Activated CD8-positive, alpha-beta memory T cell treated with anti-CD3 and anti-CD28 coated beads for 1 hour (primary cell): ENCODE data around the gene FAM227A.

Experiments used
- DNase-seq, 2 donors: peaks; one replicate each; pipeline ENCODE4 v3.0.0-alpha.2; 2020; ENCODE audit warnings: low read depth in 1 of 2; ENCODE audit errors: extremely low read depth in 1 of 2

FAM227A gene

DNA sequence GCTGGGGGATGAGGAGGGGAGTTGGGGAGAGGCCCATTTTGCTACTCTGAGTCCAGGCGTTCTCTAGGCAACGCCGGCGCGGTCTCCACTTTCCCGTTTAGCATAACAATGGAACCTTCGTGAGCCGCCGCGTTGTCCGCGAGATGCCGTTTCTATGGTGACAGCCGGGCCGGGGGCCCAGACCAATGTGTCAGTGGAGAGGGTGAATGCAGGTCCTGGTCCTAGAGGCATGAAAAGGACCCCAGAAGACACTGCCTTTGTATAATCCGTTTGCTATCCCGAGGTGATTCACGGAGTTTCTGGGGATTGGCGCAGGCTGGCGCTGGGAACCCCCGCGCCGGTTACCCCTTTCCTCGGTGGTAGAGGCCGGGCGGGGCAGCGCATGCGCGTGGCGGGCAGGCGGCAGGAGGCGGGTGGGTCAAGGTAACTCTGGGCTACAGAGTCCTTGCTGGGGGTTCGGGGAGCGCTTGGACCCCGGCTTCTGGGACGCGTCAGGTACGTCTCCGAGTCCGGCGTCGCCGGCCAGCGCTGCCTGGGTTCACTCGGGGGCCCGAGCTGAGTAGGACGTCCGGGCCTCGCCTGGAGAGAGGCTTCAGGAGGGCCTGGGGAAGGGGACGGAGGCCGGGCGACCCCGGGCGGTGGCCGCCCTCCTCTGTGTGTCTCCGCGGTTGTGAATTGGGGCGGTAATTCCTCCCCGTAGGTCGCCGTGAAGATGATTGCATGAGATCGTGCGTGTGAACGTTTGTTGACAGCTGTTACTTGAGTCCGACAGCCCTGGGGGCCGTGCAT, at the start of gene FAM227A, which contains the start of gene CBY1:
Gene FAM227A (minus strand): TSS at position 137 of the 789 bp plus-strand sequence. CDS start 6,224 bp downstream, outside the sequence.
Gene CBY1 (plus strand): TSS at position 383 of the 789 bp plus-strand sequence. CDS start 11,417 bp downstream, outside the sequence.
- DNase-seq: peak; percentile 57 to 85

DNA sequence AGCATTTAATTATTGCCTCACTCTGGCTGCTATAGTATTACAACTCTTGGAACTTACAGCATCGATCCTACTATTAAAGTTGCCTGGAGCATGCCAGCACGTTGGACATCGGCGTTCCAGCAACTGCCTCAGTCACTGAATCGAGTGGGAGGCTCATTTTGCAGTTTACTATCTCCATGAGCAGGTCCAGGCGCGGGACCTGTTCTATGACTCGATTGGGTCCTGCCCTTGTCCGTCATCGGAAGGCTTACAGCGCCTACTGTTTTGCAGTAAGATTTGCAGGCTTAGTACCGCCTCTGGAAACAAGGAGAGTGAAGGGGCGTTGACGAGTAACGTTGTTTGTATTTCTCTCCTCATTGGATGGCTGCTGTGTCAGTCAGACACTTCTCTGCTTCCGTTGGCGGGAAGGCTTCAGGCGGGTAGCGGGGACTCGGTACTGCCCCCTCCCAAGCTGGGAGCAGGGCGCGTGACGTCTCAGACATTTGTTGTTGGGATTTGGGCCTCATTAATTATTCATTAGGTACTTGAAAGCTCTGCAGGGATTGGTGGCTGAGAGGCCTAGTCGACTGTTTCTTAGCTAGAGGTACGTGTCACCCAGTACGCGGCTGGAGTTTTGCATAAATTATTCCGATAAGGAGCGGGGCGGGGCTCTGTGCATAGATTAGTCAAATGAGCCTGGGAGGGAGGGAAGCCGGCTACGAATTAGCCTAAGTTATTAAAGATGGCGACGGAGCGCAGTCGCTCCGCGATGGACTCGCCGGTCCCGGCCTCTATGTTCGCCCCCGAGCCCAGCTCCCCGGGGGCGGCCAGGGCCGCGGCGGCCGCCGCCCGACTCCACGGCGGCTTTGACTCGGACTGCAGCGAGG, 49.3 kb upstream of the FAM227A start, which contains the start of gene GTPBP1:
Gene GTPBP1 (plus strand): TSS at position 710 of the 866 bp plus-strand sequence. CDS start 12 bp downstream, at position 722.
- DNase-seq: peak; percentile 89 to 96

GRCh38 chr22:38704654-38705234, 48.6 kb upstream of the FAM227A start:
- no peak for DNase-seq

DNA sequence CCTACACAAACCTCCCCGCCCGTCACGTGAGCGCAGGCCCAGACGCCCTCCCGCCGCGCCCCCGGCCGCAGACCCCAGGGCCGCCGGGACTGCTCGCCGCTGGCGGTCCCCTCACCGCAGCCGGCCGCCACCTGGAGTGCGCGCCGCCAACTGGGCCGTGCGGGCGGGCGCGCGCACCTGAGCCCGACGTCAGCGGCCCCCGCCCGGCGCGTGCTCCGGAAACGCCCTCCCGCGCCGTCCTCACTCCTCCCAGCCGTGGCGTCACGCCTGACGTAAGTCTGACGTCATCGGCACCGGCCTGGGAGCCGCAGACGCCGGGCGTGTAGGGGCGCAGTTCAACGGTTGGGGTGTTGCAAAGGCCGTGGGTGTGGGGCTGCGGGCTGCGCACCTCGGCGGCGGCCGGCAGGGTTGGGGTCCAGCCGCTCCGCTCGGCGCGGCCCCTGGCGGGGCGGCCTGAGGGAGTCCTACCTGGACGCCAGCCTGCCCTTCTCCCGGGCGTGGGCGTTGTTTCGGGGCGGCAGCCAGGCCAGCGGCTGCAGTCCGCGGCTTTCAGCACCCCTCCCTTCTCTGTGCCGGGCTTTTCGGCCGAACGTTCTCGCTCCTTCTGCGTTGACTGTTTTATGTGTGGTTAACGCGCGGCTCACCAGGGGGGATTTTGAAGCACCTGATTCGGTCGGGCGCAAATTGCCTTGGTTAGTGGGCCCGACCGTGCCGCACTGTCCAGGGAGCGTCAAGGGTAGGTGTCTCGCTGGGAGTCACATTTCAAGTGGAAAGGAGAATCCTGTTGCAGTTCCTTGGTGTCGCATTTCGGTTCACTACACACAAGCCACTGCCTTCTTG, 44.8 kb upstream of the FAM227A start, which contains the start of gene JOSD1:
Gene JOSD1 (minus strand): TSS at position 155 of the 840 bp plus-strand sequence. CDS start 956 bp downstream, outside the sequence.
- DNase-seq: peak; percentile 96 to 99

- no peak for DNase-seq
Observed at GRCh38 chr22:38700270-38700788, 44.1 kb upstream of the FAM227A start.

DNA sequence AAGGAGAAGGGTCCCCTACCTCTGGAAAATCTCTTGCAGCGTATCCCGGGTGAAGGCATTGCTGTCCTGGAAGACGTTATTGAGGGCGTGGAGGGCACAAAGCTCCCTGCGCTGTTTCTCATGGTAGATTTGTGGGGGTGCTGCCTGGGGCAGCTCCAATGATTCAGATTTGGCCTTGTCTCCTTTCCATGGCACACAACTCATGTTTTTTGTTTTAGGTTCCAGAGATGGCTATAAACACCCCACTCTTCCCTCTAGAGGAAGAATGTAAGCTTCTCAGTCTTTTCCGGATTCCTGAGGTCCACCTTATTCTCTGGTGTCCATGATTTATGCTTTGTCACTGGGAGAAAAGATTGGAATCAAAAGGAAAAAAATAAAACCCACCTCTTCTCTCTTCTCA, 43.6 kb upstream of the FAM227A start:
- no peak for DNase-seq

GRCh38 chr22:38699143-38699542, 43.0 kb upstream of the FAM227A start:
- DNase-seq: no peak

DNA sequence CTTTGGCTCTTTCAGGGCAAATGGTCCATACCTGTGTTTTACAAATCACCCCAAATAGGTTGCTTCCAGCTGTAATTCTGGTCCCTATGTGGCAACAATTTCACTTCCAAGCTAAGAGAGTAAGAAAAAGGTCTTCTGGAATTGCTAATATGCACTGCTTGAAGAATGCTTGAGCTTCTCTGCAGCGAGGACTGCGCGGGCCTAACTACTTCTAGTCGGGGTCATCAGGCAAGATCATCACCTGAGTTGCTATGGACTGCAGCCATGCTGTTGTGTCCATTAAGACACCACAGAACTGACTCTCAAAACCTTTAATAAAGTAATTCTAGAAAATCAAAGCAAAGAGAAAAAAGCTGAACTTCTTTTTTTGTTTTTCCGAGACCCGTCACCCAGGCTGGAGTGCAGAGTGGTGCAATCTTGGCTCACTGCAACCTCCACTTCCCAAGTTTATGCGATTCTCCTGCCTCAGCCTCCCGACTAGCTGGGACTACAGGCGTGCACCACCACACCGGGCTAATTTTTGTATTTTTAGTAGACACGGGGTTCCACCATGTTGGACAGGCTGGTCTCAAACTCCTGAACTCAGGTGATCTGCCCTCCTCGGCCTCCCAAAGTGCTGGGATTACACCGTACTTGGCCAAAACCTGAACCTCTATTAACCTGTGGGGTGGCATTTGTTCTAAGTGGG, 42.4 kb upstream of the FAM227A start:
- DNase-seq: no peak

DNA sequence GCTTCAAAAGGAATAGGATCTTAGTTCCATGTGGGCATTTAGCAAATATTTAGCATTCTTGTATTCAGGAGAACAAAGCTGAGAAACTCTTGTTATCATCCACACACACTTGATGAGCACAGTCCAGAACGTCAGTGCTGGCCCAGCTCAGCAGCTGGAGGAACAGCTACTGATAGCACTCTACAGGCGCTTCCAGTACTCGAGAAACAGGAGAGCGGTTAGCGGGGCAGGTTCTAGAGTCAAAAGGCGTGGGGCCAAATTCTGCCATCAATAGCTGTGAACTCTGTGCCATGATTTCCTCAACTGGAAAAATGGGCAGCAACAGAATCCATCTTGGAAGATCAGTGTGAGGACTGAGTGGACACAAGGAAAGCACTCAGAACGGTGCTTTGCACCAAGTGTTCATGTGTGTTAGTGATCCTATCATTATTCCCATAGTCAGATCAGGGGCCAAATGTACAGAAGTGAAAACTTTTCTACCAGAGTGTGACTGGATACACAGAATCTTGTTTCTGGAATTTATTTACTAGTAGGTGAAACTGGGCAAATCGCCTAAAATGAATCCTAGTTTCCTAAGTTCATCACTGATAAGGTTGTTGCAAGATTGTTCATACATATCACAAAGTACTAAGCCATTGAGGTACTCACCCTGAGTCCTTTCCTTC, 41.4 kb upstream of the FAM227A start:
- no peak for DNase-seq

DNA sequence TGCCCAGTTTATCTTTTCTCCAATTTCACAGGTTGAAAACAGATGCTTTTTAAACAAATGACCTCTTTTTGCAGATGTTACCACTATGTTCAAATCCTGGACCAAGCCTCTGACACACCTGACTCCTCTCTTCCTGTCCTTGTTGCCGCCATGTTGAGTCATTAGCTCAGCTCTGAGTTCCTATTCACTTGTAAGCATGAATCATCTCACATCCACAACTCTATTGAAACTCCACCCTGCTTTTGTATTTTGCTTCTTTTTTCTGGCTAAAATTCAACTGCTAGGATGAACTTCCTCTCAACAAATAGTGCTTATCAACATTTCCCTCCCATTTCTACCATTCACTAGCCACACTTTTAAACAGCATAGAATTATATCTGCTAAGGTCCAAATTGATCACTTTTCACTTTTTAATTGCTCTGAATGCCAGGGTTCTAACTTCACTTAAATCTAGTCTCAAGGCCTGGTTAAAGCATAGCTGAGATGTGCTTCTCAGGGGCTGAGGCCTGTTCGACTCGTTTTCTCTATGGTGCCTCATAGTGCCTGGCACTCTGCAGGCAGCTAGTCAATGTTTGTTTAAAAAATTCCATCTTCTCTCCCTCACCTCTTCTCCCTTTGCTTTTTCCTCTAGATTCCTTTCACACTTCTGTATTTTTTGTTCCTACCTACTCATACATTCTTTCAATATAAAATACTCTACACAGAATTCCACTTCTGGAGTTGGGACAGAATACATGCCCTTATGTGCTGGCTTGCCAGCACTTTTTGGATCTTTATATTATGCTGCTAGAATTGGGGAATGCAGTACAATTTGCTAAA, 40.6 kb upstream of the FAM227A start:
- DNase-seq: no peak

DNA sequence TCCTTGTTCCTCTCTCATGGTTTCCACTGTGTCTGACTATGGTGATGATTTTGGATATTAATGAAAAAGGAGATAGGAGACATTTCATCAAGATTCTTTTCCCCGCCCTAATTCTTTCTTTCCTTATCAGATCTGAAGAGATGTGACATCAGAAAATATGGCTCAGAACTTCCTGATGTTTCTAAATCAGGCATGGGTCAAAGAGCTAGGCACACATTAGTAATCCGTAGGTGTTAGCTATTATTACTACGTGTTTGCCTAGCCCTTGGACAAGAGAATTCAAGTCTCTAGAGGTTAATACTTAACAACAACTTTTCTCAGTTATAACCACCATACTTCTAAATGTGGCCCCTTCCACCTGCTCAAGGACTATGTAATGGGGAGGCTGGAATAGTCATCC, 38.7 kb upstream of the FAM227A start:
- no peak for DNase-seq

GRCh38 chr22:38694049-38694448, 37.9 kb upstream of the FAM227A start:
- DNase-seq: no peak

DNA sequence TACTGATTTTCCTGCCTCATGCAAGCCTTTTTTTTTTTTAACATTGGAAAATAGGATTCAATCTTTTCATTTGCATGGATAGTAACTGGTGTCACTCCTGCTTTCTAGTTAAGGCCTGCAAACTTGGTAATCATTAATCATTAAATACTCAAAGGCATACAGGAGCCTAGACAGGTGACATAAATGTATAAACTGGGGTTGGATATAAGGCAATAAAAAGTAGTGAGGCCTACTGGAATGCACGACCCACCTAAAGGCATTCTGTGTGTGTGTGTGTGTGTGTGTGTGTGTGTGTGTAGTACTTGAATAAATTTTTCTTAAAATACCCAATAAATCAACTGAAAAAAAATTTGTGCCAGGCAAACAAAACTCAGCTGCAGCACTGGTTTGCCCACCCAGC, 33.5 kb upstream of the FAM227A start:
- no peak for DNase-seq

DNA sequence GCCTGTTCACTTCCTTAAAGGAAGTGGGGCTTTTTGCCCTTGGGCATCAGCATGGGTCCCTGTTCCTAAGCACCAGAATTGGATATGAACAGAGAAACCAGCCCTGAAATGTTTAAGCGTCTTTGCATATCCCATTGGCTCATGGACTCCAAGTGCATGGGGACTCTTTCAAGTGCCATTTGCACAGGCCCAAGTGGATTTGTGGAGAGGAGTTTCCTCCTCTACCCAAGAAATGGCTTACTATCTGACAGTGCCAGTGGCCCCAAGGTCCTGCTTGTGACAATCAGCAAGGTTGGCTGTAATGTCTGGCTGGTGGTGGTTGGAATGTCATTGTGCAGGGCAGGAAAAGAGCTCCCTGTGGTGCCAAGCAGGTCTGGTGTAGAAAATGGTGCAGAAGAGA, 29.6 kb upstream of the FAM227A start:
- DNase-seq: no peak

- no peak for DNase-seq
Observed at GRCh38 chr22:38684895-38685294, 28.7 kb upstream of the FAM227A start.

DNA sequence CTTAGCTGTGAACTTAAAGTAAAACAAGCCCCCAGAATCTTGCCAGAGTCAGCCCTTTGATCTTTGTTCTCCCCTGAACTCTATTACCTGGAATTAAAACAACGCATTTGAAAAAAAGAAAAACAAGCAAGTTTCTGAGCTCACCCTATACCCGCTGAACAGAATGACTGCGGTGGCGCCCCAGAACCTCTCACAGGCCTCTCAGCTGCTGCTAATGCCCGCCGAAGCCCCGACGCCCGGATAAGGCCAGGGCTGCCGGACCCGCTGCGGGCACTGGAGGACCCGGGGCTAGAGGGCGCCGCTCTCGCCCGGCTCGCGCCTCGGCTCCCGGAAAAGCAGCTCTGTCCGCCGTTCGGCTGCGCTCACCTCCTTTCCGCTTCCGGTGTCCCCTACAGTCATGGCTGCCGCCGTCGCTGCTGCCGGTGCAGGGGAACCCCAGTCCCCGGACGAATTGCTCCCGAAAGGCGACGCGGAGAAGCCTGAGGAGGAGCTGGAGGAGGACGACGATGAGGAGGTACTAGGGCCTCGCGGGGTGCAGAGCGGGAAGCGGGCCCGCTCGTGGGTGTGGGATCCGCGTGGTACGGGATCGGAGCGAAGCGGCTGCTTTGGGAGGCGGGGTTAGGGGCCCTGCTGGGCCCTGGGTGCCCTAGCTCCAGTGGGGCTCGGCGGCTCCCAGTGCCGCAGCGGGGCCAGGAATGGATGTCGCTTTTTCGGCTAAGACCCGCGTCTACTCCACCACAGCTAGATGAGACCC, 25.6 kb upstream of the FAM227A start, which contains the start of gene TOMM22:
Gene TOMM22 (plus strand): TSS at position 376 of the 754 bp plus-strand sequence. CDS start 22 bp downstream, at position 398.
- DNase-seq: peak; percentile 49 to 71

DNA sequence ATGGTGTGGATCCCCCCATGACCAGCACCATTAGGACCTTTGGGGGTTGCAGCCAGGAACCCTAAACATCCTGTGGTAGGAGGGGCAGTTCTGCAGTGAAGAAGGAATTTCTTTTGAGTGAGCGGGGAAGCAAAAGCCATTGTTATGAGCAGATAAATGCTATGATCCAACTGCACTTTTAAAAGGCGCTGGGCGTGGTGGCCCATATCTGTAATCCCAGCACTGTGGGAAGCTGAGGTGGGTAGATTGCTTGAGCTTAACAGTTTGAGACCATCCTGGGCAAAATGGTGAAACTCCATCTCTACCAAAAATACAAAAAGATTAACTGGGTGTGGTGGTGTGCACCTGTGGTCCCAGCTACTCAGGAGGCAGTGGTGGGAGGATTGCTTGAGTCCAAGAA, 19.6 kb upstream of the FAM227A start:
- DNase-seq: no peak
